Omental fat pad (tissue), 4 donors: ENCODE data around the gene TAS2R41. TPM values are rescaled to one million over a fixed set of nuclear protein-coding genes. Genes with fewer than 3 reads are reported as not detected.

ENCODE experiments used
- ATAC-seq: fragments of 150-250 bp; one replicate; pipeline ENCODE4 v1.9.1; 2016; ENCODE audit warnings: mild to moderate bottlenecking, moderate library complexity; ENCODE audit not compliant: low FRiP score
- DNase-seq: peaks from one replicate; pipeline ENCODE4 v3.0.0-alpha.2; 2019; ENCODE audit warnings: low spot score
- CTCF ChIP-seq, 3 donors: fragments of 450-650 bp; IDR thresholded peaks; one replicate each; pipeline ENCODE4 v1.5.1; 2016 to 2017; ENCODE audit warnings: antibody characterized with exemption in 3 of 3, mild to moderate bottlenecking in 3 of 3, moderate library complexity in 2 of 3
- total RNA-seq, 4 donors: library from RNA; depleted of rRNA; stranded (reverse); fragments of >200 nt; gene quantifications; one replicate each; pipeline ENCODE4 v1.1.0, GENCODE V29; 2016

TAS2R41 gene, protein sequence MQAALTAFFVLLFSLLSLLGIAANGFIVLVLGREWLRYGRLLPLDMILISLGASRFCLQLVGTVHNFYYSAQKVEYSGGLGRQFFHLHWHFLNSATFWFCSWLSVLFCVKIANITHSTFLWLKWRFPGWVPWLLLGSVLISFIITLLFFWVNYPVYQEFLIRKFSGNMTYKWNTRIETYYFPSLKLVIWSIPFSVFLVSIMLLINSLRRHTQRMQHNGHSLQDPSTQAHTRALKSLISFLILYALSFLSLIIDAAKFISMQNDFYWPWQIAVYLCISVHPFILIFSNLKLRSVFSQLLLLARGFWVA
- not detected for total RNA-seq

DNA sequence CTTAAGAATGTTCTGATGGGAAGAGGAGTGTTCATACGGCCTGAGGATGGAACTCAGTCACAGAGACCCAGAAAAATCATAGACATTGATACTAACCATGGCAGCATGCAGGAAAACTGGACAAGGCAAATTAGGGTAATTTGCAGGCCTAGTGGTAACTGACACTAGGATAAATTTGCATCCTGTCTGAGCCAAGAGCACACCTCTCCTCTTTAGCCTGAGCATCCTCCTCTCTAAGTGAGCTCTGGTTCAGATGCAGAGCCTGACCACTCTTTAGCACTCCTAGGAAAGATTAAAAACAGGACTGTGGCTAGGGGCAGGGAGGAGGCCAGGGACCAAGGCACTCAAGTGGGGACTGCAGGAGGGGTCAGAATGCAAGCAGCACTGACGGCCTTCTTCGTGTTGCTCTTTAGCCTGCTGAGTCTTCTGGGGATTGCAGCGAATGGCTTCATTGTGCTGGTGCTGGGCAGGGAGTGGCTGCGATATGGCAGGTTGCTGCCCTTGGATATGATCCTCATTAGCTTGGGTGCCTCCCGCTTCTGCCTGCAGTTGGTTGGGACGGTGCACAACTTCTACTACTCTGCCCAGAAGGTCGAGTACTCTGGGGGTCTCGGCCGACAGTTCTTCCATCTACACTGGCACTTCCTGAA lies at the start of gene TAS2R41:
Gene TAS2R41, plus strand, starts transcription at position 373 of the 650 bp plus-strand sequence. Its CDS starts 0 bp downstream, at position 373.
- DNase-seq: no peak
- TF ChIP-seq CTCF (IDR thresholded peaks at IDR 0.05): no peak
- no peak for ATAC-seq

- DNase-seq (no peak), ATAC-seq (peak; percentile 82)
- no peak for TF ChIP-seq CTCF (IDR thresholded peaks at IDR 0.05)
Observed at GRCh38 chr7:143429770-143430698, 47.6 kb upstream of the TAS2R41 start.

- TF ChIP-seq CTCF (IDR thresholded peaks at IDR 0.05): no peak
- ATAC-seq (no peak), DNase-seq (no peak)
Observed at GRCh38 chr7:143431109-143431508, 46.6 kb upstream of the TAS2R41 start.

GRCh38 chr7:143433759-143434158 lies 43.9 kb upstream of the TAS2R41 start:
- ATAC-seq: no peak
- no peak for DNase-seq
- no peak for TF ChIP-seq CTCF (IDR thresholded peaks at IDR 0.05)

DNA sequence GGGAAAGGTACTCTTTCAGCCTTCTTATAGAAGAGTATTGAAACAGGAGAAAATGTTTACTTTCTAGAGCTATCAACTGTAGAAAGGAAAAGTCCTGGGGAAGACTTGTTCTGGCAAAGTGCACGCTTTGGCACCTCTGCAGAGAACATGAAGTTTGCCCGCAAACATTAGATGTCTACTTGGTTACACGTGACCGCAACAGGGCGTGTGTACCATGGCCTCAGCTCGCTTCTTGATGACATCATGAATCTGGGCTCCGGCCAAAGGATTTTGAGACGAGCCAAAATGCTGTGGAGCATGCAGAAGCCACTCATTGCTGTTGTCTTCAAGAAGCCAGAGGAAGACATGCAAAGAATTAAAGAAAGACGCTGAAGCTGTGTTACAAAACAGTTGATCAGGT lies 43.0 kb upstream of the TAS2R41 start:
- ATAC-seq (no peak), DNase-seq (no peak)
- TF ChIP-seq CTCF (IDR thresholded peaks at IDR 0.05): no peak

GRCh38 chr7:143435266-143435665 lies 42.4 kb upstream of the TAS2R41 start:
- no peak for DNase-seq
- no peak for TF ChIP-seq CTCF (IDR thresholded peaks at IDR 0.05)
- ATAC-seq: no peak
